Measurements from ENCODE around the gene UBAC2. TPM values are rescaled to one million over a fixed set of nuclear protein-coding genes. Genes with fewer than 3 reads are reported as not detected.

The UBAC2 gene
- total RNA-seq, 1 donor from 2014 or later = 70.8 TPM

DNA sequence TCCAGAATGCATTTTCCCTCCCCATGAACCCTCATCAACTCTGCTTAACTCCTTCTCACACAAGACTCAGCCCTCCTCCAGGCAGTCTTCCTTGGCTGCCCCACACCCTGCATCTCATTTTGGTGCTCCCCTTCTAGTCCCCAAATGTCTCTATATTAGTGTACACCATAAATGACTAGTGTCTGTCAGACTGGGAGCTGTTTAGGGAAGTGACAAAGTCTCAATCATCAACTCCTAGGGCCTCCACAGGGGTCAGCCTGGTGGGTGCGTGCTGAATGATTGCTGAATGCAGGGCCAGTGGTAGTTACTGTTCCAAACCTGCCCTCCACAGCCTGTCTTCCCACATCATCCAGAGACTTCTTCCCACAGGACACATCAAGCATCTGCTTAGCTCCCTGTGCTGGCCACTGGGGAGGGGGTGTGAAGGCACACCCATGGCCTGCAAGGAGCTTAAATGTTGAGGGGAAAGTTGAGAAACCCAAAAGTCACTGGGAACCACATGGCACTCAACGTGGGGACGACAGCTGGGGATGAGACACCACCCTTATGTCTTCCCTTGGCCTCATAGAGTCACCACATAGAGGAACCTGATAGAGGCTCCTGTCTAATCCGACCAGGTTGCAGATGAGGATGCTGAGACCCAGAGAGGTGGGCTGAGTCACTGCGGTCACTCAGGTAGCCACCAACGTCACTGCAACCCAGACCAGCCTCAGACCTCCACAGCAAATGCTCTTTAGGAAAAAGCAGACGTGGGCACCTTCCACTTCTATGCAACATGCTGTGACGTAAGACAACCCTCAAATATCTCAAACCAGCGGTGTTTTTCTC, 221.3 kb downstream of the UBAC2 start:
- Mint-ChIP-seq H3K36me3 (ENCODE audit: low read depth) (peaks cover 4% of the 10 kb centered on the region), H3K4me1 (ENCODE audit: low read depth) (peaks cover 7% of the 10 kb centered on the region), H3K9me3 (ENCODE audit: low read depth) (no peaks in the 10 kb centered on the region), H3K4me3 (ENCODE audit: unreplicated experiment) (no peak overlapping the region), H3K27me3 (ENCODE audit: low read depth) (peaks cover 20% of the 10 kb centered on the region), H3K27ac (ENCODE audit: unreplicated experiment) (no peak overlapping the region)
- TF ChIP-seq, protein P1, sequence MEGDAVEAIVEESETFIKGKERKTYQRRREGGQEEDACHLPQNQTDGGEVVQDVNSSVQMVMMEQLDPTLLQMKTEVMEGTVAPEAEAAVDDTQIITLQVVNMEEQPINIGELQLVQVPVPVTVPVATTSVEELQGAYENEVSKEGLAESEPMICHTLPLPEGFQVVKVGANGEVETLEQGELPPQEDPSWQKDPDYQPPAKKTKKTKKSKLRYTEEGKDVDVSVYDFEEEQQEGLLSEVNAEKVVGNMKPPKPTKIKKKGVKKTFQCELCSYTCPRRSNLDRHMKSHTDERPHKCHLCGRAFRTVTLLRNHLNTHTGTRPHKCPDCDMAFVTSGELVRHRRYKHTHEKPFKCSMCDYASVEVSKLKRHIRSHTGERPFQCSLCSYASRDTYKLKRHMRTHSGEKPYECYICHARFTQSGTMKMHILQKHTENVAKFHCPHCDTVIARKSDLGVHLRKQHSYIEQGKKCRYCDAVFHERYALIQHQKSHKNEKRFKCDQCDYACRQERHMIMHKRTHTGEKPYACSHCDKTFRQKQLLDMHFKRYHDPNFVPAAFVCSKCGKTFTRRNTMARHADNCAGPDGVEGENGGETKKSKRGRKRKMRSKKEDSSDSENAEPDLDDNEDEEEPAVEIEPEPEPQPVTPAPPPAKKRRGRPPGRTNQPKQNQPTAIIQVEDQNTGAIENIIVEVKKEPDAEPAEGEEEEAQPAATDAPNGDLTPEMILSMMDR (IDR thresholded peaks at IDR 0.05) = no peak
- DNase-seq (ENCODE audit: low spot score) = no peak

DNA sequence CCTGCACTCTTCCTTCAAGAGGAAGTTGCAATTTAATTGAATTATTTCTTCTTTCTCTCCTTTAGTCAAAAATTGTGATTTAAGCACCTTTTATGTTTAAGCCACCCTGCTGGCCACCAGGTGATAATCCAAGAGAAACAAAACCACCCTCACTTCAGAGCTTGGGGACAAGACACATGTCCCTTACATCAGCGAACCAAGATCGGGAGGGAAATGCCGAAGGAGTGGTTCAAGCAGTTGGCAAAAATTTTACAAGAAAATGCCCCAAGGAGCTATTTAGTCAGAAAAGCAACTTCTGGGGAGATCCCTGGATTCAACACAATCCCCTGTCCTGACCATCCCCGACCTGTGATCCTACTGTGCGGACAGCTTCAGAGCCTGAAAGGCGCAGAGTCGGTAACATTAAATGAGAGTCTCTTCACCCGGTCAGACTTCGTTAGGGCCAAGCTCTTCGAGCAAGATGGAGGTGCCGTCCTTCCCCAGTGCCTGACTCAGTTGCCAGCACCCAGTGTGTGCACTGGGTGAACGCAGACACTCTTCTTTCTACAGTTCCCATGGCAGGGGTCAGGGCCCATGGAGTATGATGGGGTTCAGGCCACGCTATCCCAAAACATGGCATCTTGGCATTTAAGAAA, 222.0 kb downstream of the UBAC2 start:
- Mint-ChIP-seq H3K27me3 (ENCODE audit: low read depth) (peaks cover 18% of the 10 kb centered on the region), H3K27ac (ENCODE audit: unreplicated experiment) (no peak overlapping the region), H3K4me1 (ENCODE audit: low read depth) (peaks cover 7% of the 10 kb centered on the region), H3K4me3 (ENCODE audit: unreplicated experiment) (no peak overlapping the region), H3K9me3 (ENCODE audit: low read depth) (no peaks in the 10 kb centered on the region), H3K36me3 (ENCODE audit: low read depth) (peaks cover 4% of the 10 kb centered on the region)
- no peak for DNase-seq (ENCODE audit: low spot score)
- TF ChIP-seq, protein P1 (IDR thresholded peaks at IDR 0.05) = no peak

DNA sequence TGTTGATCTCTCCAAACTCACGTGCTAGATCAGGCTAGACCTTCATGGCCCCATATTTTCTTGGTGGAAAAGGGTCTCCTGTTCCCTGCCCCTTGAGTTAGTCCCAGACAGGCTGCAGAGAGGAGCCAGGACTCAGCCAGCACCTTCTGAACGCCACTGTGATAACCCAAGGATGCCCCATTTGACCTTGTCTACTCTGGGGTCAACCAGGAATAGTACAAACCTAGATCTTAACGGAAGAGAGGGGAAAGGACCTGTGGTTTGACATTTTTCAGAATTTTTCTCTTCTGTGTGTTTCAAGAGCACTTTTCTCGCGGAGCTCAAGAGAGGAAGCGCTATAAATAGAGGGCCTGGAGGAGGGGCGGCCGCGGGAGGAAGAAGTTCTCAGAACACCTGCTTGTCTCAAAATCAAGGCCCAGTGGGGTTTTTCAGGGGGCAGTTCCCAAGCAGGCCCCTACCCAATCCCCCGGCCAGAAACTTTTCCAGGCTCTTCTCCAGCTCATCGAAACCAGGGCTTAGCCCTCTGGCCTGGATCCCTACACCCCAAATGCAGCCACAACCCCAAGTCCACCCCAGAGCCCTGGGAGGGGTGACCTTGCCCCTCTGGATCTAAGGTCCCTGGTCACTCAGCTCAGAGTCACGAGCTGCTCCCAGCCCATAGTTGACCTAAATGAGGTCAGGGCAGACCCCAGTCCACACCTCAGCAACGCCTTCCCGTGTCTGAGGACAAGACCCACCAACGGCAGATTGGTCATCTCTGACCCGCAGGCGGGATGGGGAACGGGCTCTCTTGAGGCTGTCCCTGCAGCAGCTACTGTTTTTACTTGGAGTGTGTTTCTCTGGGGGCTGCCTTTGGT, 225.1 kb downstream of the UBAC2 start:
- TF ChIP-seq, protein P1 (IDR thresholded peaks at IDR 0.05) = no peak
- no peak overlapping the region for H3K4me3 Mint-ChIP-seq (ENCODE audit: unreplicated experiment)
- H3K9me3 Mint-ChIP-seq (ENCODE audit: low read depth) = no peaks in the 10 kb centered on the region
- peaks cover 14% of the 10 kb centered on the region for H3K27me3 Mint-ChIP-seq (ENCODE audit: low read depth)
- H3K4me1 Mint-ChIP-seq (ENCODE audit: low read depth) = peaks cover 7% of the 10 kb centered on the region
- peaks cover 4% of the 10 kb centered on the region for H3K36me3 Mint-ChIP-seq (ENCODE audit: low read depth)
- peak overlapping the region; percentile 12 for H3K27ac Mint-ChIP-seq (ENCODE audit: unreplicated experiment)
- DNase-seq (ENCODE audit: low spot score) = no peak

DNA sequence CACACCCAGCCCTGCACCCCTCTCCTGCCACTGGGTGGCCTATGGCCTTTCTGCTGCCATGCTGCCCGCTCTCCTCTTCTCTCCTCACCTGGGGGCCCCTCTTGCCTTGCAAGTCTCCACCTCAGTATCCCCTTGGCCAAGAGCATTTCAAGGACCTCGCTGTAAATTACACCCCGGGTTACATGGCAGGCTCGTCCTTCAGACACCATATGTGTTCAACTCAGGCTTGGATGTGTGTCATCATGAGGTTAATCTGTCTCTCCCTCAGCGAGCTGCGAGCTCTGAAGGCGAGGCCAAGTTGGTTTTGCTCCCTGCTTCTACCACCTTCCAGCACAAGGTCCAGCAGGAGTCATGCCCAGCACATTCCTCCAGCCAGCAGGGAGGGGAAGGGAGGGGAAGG, 225.8 kb downstream of the UBAC2 start:
- H3K36me3 Mint-ChIP-seq (ENCODE audit: low read depth) = peaks cover 2% of the 10 kb centered on the region
- DNase-seq (ENCODE audit: low spot score) = no peak
- H3K4me3 Mint-ChIP-seq (ENCODE audit: unreplicated experiment) = no peak overlapping the region
- H3K27ac Mint-ChIP-seq (ENCODE audit: unreplicated experiment) = no peak overlapping the region
- H3K27me3 Mint-ChIP-seq (ENCODE audit: low read depth) = peaks cover 11% of the 10 kb centered on the region
- H3K9me3 Mint-ChIP-seq (ENCODE audit: low read depth) = no peaks in the 10 kb centered on the region
- TF ChIP-seq, protein P1 (IDR thresholded peaks at IDR 0.05) = no peak
- H3K4me1 Mint-ChIP-seq (ENCODE audit: low read depth) = peaks cover 7% of the 10 kb centered on the region

DNA sequence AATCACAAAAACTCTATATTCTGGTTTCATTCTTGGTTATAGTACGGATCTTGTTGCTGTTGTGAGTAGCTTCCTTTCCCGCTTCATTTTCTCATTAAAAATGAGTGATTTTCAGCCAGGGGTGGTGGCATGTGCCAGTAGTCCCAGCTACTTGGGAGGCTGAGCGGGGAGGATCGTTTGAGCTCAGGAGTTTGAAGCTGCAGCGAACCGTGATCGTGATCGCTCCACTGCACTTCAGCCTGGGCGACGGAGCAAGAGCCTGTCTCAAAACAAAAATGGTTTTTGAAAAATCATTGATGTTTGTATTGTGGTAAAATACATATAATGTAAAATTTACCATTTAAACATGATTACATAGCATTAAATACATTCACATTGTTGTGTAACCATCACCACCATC, 229.0 kb downstream of the UBAC2 start:
- TF ChIP-seq, protein P1 (IDR thresholded peaks at IDR 0.05) = no peak
- H3K36me3 Mint-ChIP-seq (ENCODE audit: low read depth) = no peaks in the 10 kb centered on the region
- H3K27me3 Mint-ChIP-seq (ENCODE audit: low read depth) = peaks cover 4% of the 10 kb centered on the region
- H3K4me3 Mint-ChIP-seq (ENCODE audit: unreplicated experiment) = no peak overlapping the region
- no peak overlapping the region for H3K27ac Mint-ChIP-seq (ENCODE audit: unreplicated experiment)
- no peak for DNase-seq (ENCODE audit: low spot score)
- H3K9me3 Mint-ChIP-seq (ENCODE audit: low read depth) = no peaks in the 10 kb centered on the region
- H3K4me1 Mint-ChIP-seq (ENCODE audit: low read depth) = peaks cover 22% of the 10 kb centered on the region
